Skin of body (tissue), 2 donors: ENCODE data around the gene SKAP1. TPM values are rescaled to one million over a fixed set of nuclear protein-coding genes. Genes with fewer than 3 reads are reported as not detected.
"Not testable (repeated sequence)": the region's sequence is repeated elsewhere in the genome, so short reads cannot be mapped to it uniquely, and the experiment has no call there.

Source experiments
- DNase-seq: peaks from one replicate; lab custom pipeline; 2025; lab: John Stamatoyannopoulos, UW
- total RNA-seq: library from RNA; depleted of rRNA; stranded (reverse); fragments of >200 nt; gene quantifications from one replicate; pipeline ENCODE4 v1.2.3, GENCODE V29; 2014

Gene SKAP1
- total RNA-seq, 1 donor from 2014 or later, result 0.89 TPM

DNA sequence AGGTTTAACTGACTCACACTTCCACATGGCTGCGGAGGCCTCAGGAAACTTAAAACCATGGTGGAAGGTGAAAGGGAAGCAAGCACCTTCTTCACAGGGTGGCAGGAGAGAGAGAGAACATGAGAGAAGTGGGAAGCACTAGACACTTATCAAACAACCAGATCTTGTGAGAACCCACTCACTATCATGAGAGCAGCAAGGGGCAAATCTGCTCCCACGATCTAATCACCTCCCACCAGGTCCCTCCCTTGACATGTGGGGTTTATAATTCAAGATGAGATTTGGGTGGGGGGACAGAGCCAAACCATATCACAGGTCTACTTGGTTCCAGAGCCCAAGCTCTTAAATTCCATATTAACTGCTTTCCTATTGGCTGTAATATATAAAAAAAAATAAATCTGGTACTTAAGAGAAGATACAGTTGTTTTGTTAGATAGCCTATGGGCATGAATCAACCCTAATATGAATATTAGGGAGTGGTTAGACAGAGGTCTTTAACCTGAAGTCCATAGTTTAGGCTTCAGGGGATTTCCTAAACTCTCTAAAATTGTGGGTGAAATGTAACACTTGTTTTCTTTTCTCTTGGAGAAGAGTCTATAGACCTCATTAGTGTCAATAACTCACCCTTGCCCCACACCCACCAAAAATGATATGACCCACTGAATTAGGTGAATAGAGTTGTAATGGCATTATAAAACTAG lies 56.7 kb downstream of the SKAP1 start:
- no peak for DNase-seq

- not testable (repeated sequence) for DNase-seq
Measured at GRCh38 chr17:48368967-48369366, 61.0 kb downstream of the SKAP1 start.

DNA sequence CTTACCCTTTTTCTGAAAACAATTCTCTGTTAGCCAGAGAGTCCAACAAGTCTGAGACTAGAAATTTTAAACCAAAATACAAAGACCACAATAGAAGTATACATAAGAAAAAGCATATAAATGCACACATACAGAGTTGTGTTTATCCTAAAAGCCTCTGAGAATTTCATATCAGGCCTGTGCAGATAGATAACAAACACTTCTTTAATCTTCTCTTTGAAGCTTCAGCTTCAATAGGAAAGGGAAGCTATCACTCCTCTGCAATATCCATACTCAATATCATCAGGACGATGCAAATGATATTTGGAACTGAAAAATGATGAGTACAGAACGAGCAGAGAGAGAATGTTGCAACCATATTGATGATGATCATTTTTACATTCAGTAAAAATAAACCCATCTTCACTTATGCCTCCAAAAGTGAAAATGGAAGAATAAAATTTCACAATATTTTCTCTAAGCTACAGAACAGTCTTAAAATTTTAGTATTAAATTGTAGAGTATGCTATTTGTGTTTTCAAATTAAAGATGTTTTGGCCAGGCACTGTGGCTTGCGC lies 61.6 kb downstream of the SKAP1 start:
- no peak for DNase-seq

DNA sequence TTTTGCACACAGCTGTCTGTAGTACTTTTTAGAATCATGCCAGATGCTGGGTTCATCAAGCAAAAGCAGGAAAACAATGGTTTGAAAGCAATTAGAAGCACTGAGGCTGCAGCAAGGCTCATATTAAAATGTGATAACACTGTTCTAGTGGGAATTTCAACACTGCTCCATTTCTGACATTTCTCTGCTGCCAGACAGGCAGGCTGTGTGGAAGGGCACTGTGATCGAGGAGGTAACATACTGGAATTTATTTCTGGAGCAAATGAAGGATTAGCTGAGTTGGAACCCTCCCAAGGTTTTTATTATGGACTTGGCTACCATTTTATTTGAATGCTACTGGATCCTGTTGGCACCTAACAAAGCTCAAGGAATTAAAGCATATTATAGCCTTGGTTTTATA lies 66.9 kb downstream of the SKAP1 start:
- DNase-seq, result no peak

- DNase-seq, result not testable (repeated sequence)
Measured at GRCh38 chr17:48360861-48361633, 69.0 kb downstream of the SKAP1 start.

DNA sequence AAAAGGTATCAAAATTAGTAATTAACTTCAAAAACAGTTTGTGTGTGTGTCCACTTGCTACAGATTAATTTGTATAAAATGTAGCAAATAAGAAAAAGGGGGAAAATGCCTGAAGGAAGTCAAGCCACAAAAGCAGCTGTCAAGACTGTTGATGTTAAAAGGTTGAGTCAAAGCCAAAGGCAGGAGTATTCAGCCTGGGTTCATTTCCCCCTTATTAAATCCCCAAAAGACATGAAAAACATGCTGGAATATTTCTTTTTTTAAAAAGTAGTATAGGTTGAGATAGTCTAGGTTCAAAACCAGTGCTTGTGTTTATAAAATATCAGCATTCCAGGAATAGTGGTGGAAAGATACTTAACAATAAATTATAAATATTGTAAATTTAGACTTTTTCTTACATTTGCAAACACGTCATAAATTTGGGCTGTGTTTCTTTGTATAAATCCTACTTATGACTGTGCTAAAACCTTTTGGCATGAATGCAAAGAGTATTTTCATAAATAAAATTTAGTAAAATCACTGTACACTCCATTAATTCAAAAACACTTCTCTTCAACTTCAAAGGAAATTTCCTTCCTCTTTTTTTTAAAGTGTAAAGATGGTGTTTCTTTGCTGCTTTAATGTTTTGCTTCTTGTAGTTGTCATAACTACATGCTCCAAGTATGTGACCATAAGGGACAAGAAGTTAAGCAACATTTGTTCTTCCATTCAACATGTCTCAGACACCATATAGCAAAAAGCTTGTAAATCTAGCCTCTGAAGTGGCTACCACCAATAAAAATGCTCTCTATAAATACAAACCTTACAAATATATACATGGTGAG lies 72.0 kb downstream of the SKAP1 start:
- no peak for DNase-seq

DNA sequence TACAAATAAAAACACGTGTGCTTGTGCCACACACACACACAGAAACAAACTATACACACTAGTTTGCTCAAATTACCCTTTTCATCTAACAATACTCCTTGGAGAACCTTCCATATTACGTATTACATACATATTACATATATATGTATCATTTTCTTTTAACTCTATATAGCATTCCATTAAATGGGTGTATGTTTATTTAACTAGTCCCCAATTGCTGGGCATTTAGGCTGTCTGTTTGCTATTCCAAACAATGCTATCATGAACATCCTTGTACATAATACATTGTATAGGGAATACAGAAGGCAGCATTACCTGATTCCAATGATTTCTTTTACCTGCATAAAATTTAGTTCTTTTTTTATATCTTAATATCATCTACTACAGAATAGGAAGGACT lies 73.1 kb downstream of the SKAP1 start:
- DNase-seq, result no peak

GRCh38 chr17:48352630-48353029 lies 77.4 kb downstream of the SKAP1 start:
- no peak for DNase-seq

DNA sequence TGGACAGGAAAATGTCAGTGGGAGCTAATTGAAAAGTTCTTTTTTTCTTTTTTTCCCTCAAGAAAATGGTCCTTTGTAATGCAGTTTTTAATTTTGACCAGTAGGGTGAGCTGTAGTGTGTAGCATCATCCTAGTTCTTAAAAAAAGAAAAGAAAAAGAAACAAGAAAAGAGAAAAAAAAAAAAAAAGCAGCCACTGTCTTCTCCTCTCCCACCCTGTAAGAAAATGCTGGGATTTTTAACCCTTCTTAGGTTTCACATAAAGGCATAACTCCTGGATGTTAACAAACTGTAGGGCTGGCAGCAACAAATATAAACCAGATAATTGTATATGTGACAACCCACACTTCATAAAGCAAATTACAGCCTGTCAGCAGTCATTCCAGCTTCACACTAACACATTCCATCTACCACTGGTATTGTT lies 78.1 kb downstream of the SKAP1 start:
- DNase-seq, result peak; percentile 20

GRCh38 chr17:48348352-48348751 lies 81.7 kb downstream of the SKAP1 start:
- no peak for DNase-seq

GRCh38 chr17:48347177-48347576 lies 82.8 kb downstream of the SKAP1 start:
- DNase-seq, result no peak

- no peak for DNase-seq
Measured at GRCh38 chr17:48344251-48344650, 85.8 kb downstream of the SKAP1 start.

GRCh38 chr17:48340916-48341315 lies 89.1 kb downstream of the SKAP1 start:
- DNase-seq, result no peak

- DNase-seq, result no peak
Measured at GRCh38 chr17:48338720-48339119, 91.3 kb downstream of the SKAP1 start.

GRCh38 chr17:48337903-48338302 lies 92.1 kb downstream of the SKAP1 start:
- not testable (repeated sequence) for DNase-seq

- no peak for DNase-seq
Measured at GRCh38 chr17:48336986-48337385, 93.0 kb downstream of the SKAP1 start.

- DNase-seq, result peak; percentile 38
Measured at GRCh38 chr17:48335858-48336500, 94.0 kb downstream of the SKAP1 start.

- DNase-seq, result no peak
Measured at GRCh38 chr17:48335146-48335784, 94.7 kb downstream of the SKAP1 start.

GRCh38 chr17:48333034-48333530 lies 96.9 kb downstream of the SKAP1 start:
- DNase-seq, result no peak

GRCh38 chr17:48330887-48331286 lies 99.1 kb downstream of the SKAP1 start:
- DNase-seq, result no peak
